ENCODE data around the gene FAF2. TPM values are rescaled to one million over a fixed set of nuclear protein-coding genes. Genes with fewer than 3 reads are reported as not detected.

The FAF2 gene
- total and polyA plus RNA-seq, 10 donors, result 7.6 to 41.3 (median 31.8) TPM

- TF ChIP-seq POLR2A (IDR thresholded peaks at IDR 0.05), result no peak
- TF ChIP-seq CTCF (IDR thresholded peaks at IDR 0.05 in 8 of 11, conservative IDR thresholded peaks at IDR 0.05 in 3 of 11), result no peak
- TF ChIP-seq POLR2AphosphoS5 (IDR thresholded peaks at IDR 0.05), result no peak
- intact Hi-C loops (cut with DNase I; ENCODE audit: low total_unique reads), result loop anchor here (2.0 to 10.0 kb wide), 2 partner anchors 31 to 87 kb away; partner anchors contain the start of genes CLTB and RNF44
- peaks cover 17 to 55% (median 50%) of the 10 kb centered on the region in 6 donors for H3K4me1 ChIP-seq
- peak overlapping the region; percentile 89 to 97 (median 96) for H3K27ac ChIP-seq
- no peaks in the 10 kb centered on the region for H3K9me3 ChIP-seq
- no peaks in the 10 kb centered on the region for H3K27me3 ChIP-seq (replicated peaks in 1 of 7)
- DNase-seq, result peak; percentile 93
- H3K4me3 ChIP-seq, result peak overlapping the region; percentile 64 to 92 (median 78)
- 0 to 1% (median 0%) methylated on average over 25 to 34 of the region's 34 CpGs for WGBS, 5 donors
- H3K36me3 ChIP-seq, result peaks cover 0 to 14% (median 0%) of the 10 kb centered on the region in 6 donors
Observed at GRCh38 chr5:176447591-176447977, 601 bp upstream of the FAF2 start.

DNA sequence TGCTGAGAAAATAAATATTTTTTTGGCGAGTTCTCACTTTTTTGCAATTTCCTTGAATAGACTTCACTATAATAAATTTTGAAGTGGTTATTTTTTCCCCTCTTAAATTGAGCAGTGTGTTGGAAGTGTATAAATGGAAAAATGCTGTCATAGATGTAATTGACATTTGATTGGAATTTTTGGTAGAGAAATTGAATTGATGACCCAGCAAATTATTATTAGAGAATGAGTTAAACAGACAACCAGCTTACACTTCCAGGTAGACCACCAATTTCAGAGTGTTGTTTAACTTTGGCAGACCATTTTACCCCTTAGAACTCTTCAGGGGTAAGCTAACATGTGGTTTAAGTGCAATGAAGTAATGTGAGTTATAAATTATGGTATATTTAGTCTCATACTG, 1.9 kb downstream of the FAF2 start:
- Histone ChIP-seq H3K27me3 (replicated peaks in 1 of 7) (no peaks in the 10 kb centered on the region), H3K36me3 (peaks cover 0 to 39% (median 10%) of the 10 kb centered on the region in 6 donors), H3K4me3 (no peak overlapping the region), H3K4me1 (peaks cover 17 to 64% (median 54%) of the 10 kb centered on the region in 6 donors), H3K27ac (no peak overlapping the region), H3K9me3 (no peaks in the 10 kb centered on the region)
- intact Hi-C loops (cut with DNase I; ENCODE audit: low total_unique reads), result no loop called here
- 54 to 84% (median 79%) methylated on average over 1 of the region's 1 CpG for WGBS, 5 donors
- TF ChIP-seq POLR2AphosphoS5 (IDR thresholded peaks at IDR 0.05), result no peak
- no peak for TF ChIP-seq POLR2A (IDR thresholded peaks at IDR 0.05)
- TF ChIP-seq CTCF (IDR thresholded peaks at IDR 0.05 in 8 of 11, conservative IDR thresholded peaks at IDR 0.05 in 3 of 11), result no peak
- DNase-seq, result no peak

- intact Hi-C loops (cut with DNase I; ENCODE audit: low total_unique reads), result no loop called here
- H3K27me3 ChIP-seq (replicated peaks in 1 of 7), result no peaks in the 10 kb centered on the region
- no peak for DNase-seq
- H3K9me3 ChIP-seq, result no peaks in the 10 kb centered on the region
- 94 to 99% (median 98%) methylated on average over 4 of the region's 4 CpGs for WGBS, 5 donors
- no peak overlapping the region for H3K27ac ChIP-seq
- peaks cover 1 to 77% (median 25%) of the 10 kb centered on the region in 6 donors for H3K4me1 ChIP-seq
- no peak overlapping the region for H3K4me3 ChIP-seq
- H3K36me3 ChIP-seq, result peaks cover 0 to 51% (median 10%) of the 10 kb centered on the region in 6 donors
- TF ChIP-seq POLR2AphosphoS5 (IDR thresholded peaks at IDR 0.05) (no peak), POLR2A (IDR thresholded peaks at IDR 0.05) (no peak), CTCF (IDR thresholded peaks at IDR 0.05 in 8 of 11, conservative IDR thresholded peaks at IDR 0.05 in 3 of 11) (no peak)
Observed at GRCh38 chr5:176454724-176455394, 6.7 kb downstream of the FAF2 start.

DNA sequence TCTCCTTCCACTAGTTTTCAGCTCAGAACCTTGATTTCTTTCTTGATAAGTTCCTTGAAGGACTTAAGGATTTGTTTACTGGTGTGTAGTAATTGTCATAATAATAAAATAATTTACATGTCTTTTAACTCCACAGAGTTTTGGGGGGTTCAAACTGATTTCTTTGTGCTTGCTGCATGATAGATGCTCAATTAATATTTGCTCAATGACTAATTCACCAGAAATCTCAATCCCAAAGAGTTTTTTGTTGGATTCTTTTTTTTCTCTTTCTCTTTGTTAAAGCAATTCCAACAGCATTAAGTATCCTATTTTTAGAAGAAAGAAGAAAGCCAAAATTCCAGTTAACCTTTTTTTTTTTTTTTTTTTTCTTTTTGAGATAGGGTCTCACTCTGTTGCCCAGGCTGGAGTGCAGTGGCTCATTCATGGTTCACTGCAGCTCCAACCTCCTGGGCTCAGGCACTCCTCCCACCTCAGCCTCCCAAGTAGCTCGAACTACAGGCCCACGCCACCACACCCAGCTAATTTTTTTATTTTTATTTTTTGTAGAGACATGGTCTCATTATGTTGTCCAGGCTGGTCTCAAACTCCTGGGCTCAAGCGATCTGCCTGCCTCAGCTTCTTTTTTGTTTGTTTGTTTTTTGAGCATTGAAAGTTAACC, 10.8 kb downstream of the FAF2 start:
- H3K27me3 ChIP-seq (replicated peaks in 1 of 7), result no peaks in the 10 kb centered on the region
- peaks cover 0 to 74% (median 5%) of the 10 kb centered on the region in 6 donors for H3K4me1 ChIP-seq
- H3K27ac ChIP-seq, result no peak overlapping the region
- H3K4me3 ChIP-seq, result no peak overlapping the region
- intact Hi-C loops (cut with DNase I; ENCODE audit: low total_unique reads), result no loop called here
- DNase-seq, result no peak
- no peaks in the 10 kb centered on the region for H3K9me3 ChIP-seq
- H3K36me3 ChIP-seq, result peaks cover 0 to 26% (median 2%) of the 10 kb centered on the region in 6 donors
- WGBS, 5 donors, result 96 to 100% (median 97%) methylated on average over 3 of the region's 3 CpGs
- TF ChIP-seq POLR2A (IDR thresholded peaks at IDR 0.05), result no peak
- TF ChIP-seq CTCF (IDR thresholded peaks at IDR 0.05 in 8 of 11, conservative IDR thresholded peaks at IDR 0.05 in 3 of 11), result no peak
- no peak for TF ChIP-seq POLR2AphosphoS5 (IDR thresholded peaks at IDR 0.05)
